ENCODE data around the gene TLR8. TPM values are rescaled to one million over a fixed set of nuclear protein-coding genes. Genes with fewer than 3 reads are reported as not detected.
A peak's percentile ranks its signal among the peaks of the same experiment; 100 is the strongest.

The TLR8 gene
- total RNA-seq, 1 experiment from 2014 or later = not detected

- TF ChIP-seq PRDM15 (CRISPR knock-in tag; IDR thresholded peaks at IDR 0.05) = no peak
- TF ChIP-seq SOX15 (CRISPR knock-in tag; IDR thresholded peaks at IDR 0.05) = no peak
- TF ChIP-seq USF2 (CRISPR knock-in tag; IDR thresholded peaks at IDR 0.05) = no peak
- no peak for TF ChIP-seq ARID4B (CRISPR knock-in tag; IDR thresholded peaks at IDR 0.05; ENCODE audit: borderline replicate concordance)
Observed at GRCh38 chrX:12949205-12949926, 42.9 kb downstream of the TLR8 start (continued).

GRCh38 chrX:12949927-12950656, 43.7 kb downstream of the TLR8 start:
- Mint-ChIP-seq H3K36me3 (no peaks in the 10 kb centered on the region), H3K4me3 (no peak overlapping the region), H3K9me3 (no peaks in the 10 kb centered on the region), H3K27ac (no peak overlapping the region), H3K4me1 (peaks cover 27% of the 10 kb centered on the region), H3K27me3 (ENCODE audit: low read depth) (no peaks in the 10 kb centered on the region)
- TF ChIP-seq GRHL2 (CRISPR knock-in tag; IDR thresholded peaks at IDR 0.05; ENCODE audit: insufficient replicate concordance, severe bottlenecking) (no peak), CREM (CRISPR knock-in tag; IDR thresholded peaks at IDR 0.05) (no peak), IRF2 (CRISPR knock-in tag; IDR thresholded peaks at IDR 0.05; ENCODE audit: borderline replicate concordance, low read depth) (no peak), ZNF121 (CRISPR knock-in tag; IDR thresholded peaks at IDR 0.05) (no peak)
- POLR2A ChIA-PET = no interaction called here
- DNase-seq (ENCODE audit: low spot score) (no peak), ATAC-seq (no peak)
- CTCF ChIA-PET = interaction anchor here (0.9 to 1.3 kb wide), 2 partner anchors 20 to 538 kb away, joined by 3 to 4 read pairs; no protein-coding TSS in a partner anchor

- TF ChIP-seq CTCF (IDR thresholded peaks at IDR 0.05) = peak; percentile 35; the same call in 1 of the 2 replicates
- no peak for TF ChIP-seq OVOL2 (CRISPR knock-in tag; IDR thresholded peaks at IDR 0.05; ENCODE audit: borderline replicate concordance)
- H3K27ac Mint-ChIP-seq = no peak overlapping the region
- DNase-seq (ENCODE audit: low spot score) = peak; percentile 71
- peak; percentile 93 for ATAC-seq
- H3K4me3 Mint-ChIP-seq = no peak overlapping the region
- CTCF ChIA-PET = no interaction called here
- peaks cover 23% of the 10 kb centered on the region for H3K4me1 Mint-ChIP-seq
- H3K36me3 Mint-ChIP-seq = no peaks in the 10 kb centered on the region
- no peaks in the 10 kb centered on the region for H3K27me3 Mint-ChIP-seq (ENCODE audit: low read depth)
- POLR2A ChIA-PET = interaction anchor here (0.6 kb wide), 1 partner anchor 542 kb away, joined by 5 read pairs; no protein-coding TSS in a partner anchor
- H3K9me3 Mint-ChIP-seq = no peaks in the 10 kb centered on the region
Observed at GRCh38 chrX:12950851-12951594, 44.6 kb downstream of the TLR8 start.

All from WTC11 (cell line).